Type B pancreatic cell (in vitro differentiated cells): Measurements from ENCODE around the gene ABCG1. TPM values are rescaled to one million over a fixed set of nuclear protein-coding genes. Genes with fewer than 3 reads are reported as not detected.

ENCODE experiments used
- DNase-seq: peaks from one replicate; pipeline ENCODE4 v3.0.0; 2021; ENCODE audit warnings: mixed read lengths; ENCODE audit not compliant: unreplicated experiment; ENCODE audit errors: extremely low spot score
- H3K27ac Mint-ChIP-seq: 2 replicates; pipeline ENCODE4 v1.8.0; 2021; ENCODE audit warnings: mild to moderate bottlenecking, mixed read lengths
- H3K27me3 Mint-ChIP-seq: 2 replicates; pipeline ENCODE4 v1.8.0; 2021; ENCODE audit warnings: mixed read lengths
- H3K36me3 Mint-ChIP-seq: 2 replicates; pipeline ENCODE4 v1.8.0; 2021; ENCODE audit warnings: mixed read lengths
- H3K4me1 Mint-ChIP-seq: one replicate; pipeline ENCODE4 v1.8.0; 2021; ENCODE audit warnings: mixed read lengths; ENCODE audit not compliant: unreplicated experiment
- H3K4me3 Mint-ChIP-seq: 2 replicates; pipeline ENCODE4 v1.8.0; 2021; ENCODE audit warnings: mild to moderate bottlenecking, mixed read lengths
- H3K9me3 Mint-ChIP-seq: 2 replicates; pipeline ENCODE4 v1.8.0; 2021; ENCODE audit warnings: mixed read lengths
- CTCF ChIP-seq: fragments of 200-600 bp; sonication (generic); conservative IDR thresholded peaks from 2 replicates; pipeline ENCODE4 v1.5.0; 2021; ENCODE audit warnings: antibody characterized with exemption, mild to moderate bottlenecking
- total RNA-seq: library from RNA; stranded (reverse); gene quantifications from 2 replicates; pipeline ENCODE4 v1.2.1, GENCODE V29; 2021; ENCODE audit warnings: low replicate concordance

ABCG1 gene
- total RNA-seq, 1 donor from 2014 or later: 6.2 TPM

GRCh38 chr21:42341776-42342542 lies 123.0 kb downstream of the ABCG1 start:
- DNase-seq: peak; percentile 29
- peaks cover 13% of the 10 kb centered on the region for H3K4me1 Mint-ChIP-seq
- H3K4me3 Mint-ChIP-seq: no peak overlapping the region
- no peaks in the 10 kb centered on the region for H3K9me3 Mint-ChIP-seq
- H3K36me3 Mint-ChIP-seq: no peaks in the 10 kb centered on the region
- no peak for TF ChIP-seq CTCF
- H3K27me3 Mint-ChIP-seq: peaks cover 3% of the 10 kb centered on the region
- no peak overlapping the region for H3K27ac Mint-ChIP-seq

GRCh38 chr21:42343101-42343500 lies 124.2 kb downstream of the ABCG1 start:
- H3K36me3 Mint-ChIP-seq: no peaks in the 10 kb centered on the region
- peaks cover 6% of the 10 kb centered on the region for H3K4me1 Mint-ChIP-seq
- H3K27ac Mint-ChIP-seq: no peak overlapping the region
- peak; percentile 47 for DNase-seq
- no peak for TF ChIP-seq CTCF
- H3K9me3 Mint-ChIP-seq: no peaks in the 10 kb centered on the region
- no peaks in the 10 kb centered on the region for H3K27me3 Mint-ChIP-seq
- H3K4me3 Mint-ChIP-seq: no peak overlapping the region

GRCh38 chr21:42343556-42343955 lies 124.6 kb downstream of the ABCG1 start:
- H3K27ac Mint-ChIP-seq: no peak overlapping the region
- DNase-seq: peak; percentile 32
- TF ChIP-seq CTCF: no peak
- H3K4me1 Mint-ChIP-seq: peaks cover 3% of the 10 kb centered on the region
- no peaks in the 10 kb centered on the region for H3K36me3 Mint-ChIP-seq
- H3K27me3 Mint-ChIP-seq: no peaks in the 10 kb centered on the region
- H3K4me3 Mint-ChIP-seq: no peak overlapping the region
- no peaks in the 10 kb centered on the region for H3K9me3 Mint-ChIP-seq

GRCh38 chr21:42343963-42344510 lies 125.1 kb downstream of the ABCG1 start:
- Mint-ChIP-seq H3K27me3 (no peaks in the 10 kb centered on the region), H3K4me3 (no peak overlapping the region), H3K27ac (no peak overlapping the region), H3K4me1 (no peaks in the 10 kb centered on the region), H3K9me3 (no peaks in the 10 kb centered on the region), H3K36me3 (no peaks in the 10 kb centered on the region)
- DNase-seq: peak; percentile 48
- no peak for TF ChIP-seq CTCF

- Mint-ChIP-seq H3K4me1 (no peaks in the 10 kb centered on the region), H3K27me3 (no peaks in the 10 kb centered on the region), H3K4me3 (no peak overlapping the region), H3K9me3 (no peaks in the 10 kb centered on the region), H3K36me3 (no peaks in the 10 kb centered on the region), H3K27ac (no peak overlapping the region)
- DNase-seq: peak; percentile 43
- no peak for TF ChIP-seq CTCF
Measured at GRCh38 chr21:42344631-42345030, 125.7 kb downstream of the ABCG1 start.
